ENCODE results near the gene CTRB2.
"Not testable (repeated sequence)": the region's sequence is repeated elsewhere in the genome, so short reads cannot be mapped to it uniquely, and the experiment has no call there.

CTRB2 gene

GRCh38 chr16:75209944-75210343 is 3.0 kb upstream of the CTRB2 start:
- no peak for DNase-seq
- no peak for TF ChIP-seq POLR2A (IDR thresholded peaks at IDR 0.05; ENCODE audit: low read length)
- TF ChIP-seq GATA1 (IDR thresholded peaks at IDR 0.05; ENCODE audit: low read depth, low read length): no peak

GRCh38 chr16:75209514-75209913 is 2.6 kb upstream of the CTRB2 start:
- DNase-seq: not testable (repeated sequence)

DNA sequence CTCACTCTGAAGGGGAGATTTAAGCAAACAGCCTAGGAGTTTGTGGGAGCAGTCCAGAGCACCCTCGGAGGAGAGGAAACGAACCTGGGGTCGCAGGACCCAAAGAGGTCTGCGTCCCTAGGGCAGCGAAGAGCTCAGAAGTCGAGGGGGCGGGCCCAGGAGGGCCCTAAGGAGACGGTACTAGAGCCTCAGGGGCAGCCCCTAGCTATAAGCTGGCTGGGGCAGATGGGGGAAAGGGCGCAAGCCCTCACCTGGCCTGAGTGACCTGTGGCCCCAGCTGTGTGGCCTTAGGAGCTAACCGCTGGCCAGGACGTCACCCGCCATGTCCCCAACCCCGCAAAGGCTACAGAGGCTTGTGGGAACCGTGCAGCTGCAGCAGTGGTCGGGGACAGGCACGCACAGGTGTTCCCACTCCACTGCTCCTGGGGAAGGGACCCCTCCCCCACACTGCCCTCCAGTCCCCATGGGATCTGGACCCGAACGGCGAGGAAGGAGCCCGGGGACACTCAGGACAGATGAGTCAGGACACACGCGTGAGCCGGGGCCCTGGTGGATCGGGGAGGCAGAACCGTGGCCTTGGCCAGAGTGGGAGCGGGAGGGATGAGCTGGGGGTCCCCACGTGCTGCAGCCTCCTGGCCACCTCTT is 2.0 kb upstream of the CTRB2 start:
- no peak for TF ChIP-seq GATA1 (IDR thresholded peaks at IDR 0.05; ENCODE audit: low read depth, low read length)
- no peak for TF ChIP-seq POLR2A (IDR thresholded peaks at IDR 0.05; ENCODE audit: low read length)
- DNase-seq: no peak

DNA sequence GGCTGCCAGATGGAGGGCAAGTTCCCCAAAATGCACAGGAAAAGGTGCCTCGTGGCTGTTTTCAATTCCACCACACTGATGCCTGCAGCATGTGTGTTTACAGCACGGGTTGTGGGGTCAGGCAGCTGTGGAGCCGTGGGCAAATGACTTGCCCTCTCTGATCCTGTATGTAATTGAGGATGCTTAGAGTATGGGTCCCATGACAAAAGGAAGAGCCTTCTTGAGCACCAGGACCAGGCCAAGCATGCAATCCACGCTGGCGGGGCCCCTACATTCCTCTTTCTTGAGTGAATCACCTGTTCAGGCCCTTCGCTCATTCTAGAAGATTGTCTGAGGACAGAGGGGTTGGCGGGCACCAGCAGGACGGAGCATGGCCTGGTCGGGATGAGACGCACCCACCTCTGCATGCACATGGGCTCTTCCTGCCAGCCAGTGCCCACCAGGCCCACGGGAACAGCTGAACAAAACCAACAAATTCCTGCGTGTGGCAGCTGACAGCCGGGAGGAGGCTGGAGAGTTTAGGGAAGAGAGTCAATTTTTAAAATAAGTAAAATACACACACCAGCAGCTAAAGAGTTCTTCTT is 1.4 kb upstream of the CTRB2 start:
- TF ChIP-seq GATA1 (IDR thresholded peaks at IDR 0.05; ENCODE audit: low read depth, low read length): no peak
- TF ChIP-seq POLR2A (IDR thresholded peaks at IDR 0.05; ENCODE audit: low read length): no peak
- DNase-seq: no peak

DNA sequence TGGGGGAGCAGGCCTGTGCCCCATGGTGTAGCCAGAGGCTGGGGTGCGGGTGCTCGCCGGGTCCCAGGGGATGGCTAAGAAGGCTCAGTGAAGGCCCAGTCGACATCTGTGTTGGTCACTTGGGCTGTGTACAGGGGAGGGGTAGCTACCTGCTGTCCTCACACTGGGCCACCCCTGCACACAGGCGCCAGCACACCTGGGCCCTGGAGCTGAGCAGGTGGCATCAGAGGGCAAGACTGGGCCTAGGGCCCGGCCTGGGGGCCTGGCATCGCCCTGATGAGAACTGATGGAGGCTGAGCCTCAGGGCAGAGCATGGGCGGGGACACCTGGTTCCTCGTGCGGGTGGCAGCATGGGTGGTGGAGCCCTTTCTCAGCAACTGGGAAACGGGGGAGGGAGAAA is 870 bp upstream of the CTRB2 start:
- TF ChIP-seq POLR2A (IDR thresholded peaks at IDR 0.05; ENCODE audit: low read length): no peak
- TF ChIP-seq GATA1 (IDR thresholded peaks at IDR 0.05; ENCODE audit: low read depth, low read length): no peak
- no peak for DNase-seq

DNA sequence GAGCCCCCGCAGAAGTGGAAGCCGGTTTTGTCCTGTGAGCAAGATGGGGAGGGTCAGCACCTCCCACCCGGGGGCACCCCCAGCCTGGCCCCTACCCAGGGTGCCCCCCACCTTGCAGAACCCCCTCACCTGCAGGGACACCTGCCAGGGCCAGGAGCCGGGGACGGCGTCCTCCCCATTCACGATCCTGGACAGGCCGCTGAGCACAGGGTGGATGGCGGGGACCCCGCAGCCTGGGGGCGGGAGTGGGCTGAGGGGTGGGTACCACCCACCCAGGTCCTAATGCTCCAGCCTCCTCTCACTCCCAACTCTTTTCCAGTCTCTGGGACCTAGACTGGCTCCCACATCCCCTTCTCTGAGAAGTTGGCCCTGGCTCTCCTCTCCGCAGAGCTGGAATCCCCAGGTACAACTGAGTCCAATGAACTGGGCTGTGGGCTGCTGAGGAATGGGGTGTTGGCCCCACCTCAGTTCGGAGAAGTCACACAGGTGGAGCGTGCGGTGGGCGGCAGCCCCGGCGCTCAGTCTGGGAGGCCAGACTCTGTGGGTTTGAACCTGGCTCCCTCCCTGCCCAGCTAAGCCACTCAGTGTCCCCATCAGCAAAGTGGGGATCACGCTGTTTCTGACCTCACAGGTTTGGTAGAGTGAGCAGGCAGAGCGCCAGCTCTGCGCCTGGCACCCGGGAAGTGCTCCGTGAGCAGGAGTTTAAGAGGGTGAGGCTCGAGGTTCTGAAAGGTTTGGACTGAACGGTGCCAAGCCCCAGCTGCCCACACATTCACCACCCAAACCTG is 806 bp downstream of the CTRB2 start:
- DNase-seq: not testable (repeated sequence)

- DNase-seq: not testable (repeated sequence)
Observed at GRCh38 chr16:75205438-75205837, 1.5 kb downstream of the CTRB2 start.

DNA sequence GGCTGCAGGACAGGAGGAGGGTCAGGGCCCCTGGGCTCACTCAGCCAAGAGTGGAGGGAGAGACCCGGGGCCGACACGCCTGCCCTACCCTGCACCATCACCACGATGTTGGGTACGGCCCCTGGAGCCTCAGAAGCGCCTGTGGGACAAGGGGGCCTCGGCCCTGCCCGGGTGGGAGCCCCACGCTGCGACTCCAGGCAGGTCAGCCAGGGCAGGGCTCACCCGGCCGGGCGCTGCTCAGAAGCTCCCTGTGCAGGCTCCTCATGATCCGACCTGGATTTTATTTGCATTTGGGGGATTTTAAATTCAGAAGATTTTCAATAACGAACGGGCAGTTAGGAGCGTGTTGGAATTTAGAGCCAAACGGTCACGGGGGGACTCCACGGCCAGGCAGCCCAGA is 2.1 kb downstream of the CTRB2 start:
- not testable (repeated sequence) for DNase-seq

GRCh38 chr16:75204410-75204758 is 2.6 kb downstream of the CTRB2 start:
- TF ChIP-seq POLR2A (IDR thresholded peaks at IDR 0.05; ENCODE audit: low read length) (no peak), GATA1 (IDR thresholded peaks at IDR 0.05; ENCODE audit: low read depth, low read length) (no peak)

GRCh38 chr16:75203667-75204409 is 3.1 kb downstream of the CTRB2 start:
- no peak for DNase-seq
- TF ChIP-seq GATA1 (IDR thresholded peaks at IDR 0.05; ENCODE audit: low read depth, low read length) (no peak), POLR2A (IDR thresholded peaks at IDR 0.05; ENCODE audit: low read length) (no peak)

More at GRCh38 chr16:75204410-75204758, 2.6 kb downstream of the CTRB2 start:
- DNase-seq: no peak

DNA sequence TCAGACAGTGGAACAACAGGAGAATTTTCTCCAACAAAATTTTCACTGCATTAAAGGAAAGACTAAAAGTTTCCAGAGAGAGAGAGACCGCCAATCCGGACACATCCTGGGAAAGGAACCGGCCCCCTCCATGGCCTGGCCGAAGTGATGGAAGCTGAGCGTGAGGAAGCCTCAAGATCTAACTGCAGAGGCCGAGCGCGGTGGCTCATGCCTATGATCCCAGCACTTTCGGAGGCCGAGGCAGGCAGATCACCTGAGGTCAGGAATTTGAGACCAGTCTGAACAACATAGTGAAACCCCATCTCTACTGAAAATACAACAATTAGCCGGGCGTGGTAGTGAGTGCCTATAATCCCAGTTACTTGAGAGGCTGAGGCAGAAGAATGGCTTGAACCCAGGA is 3.9 kb downstream of the CTRB2 start:
- TF ChIP-seq POLR2A (IDR thresholded peaks at IDR 0.05; ENCODE audit: low read length) (no peak), GATA1 (IDR thresholded peaks at IDR 0.05; ENCODE audit: low read depth, low read length) (no peak)
- DNase-seq: no peak

- TF ChIP-seq POLR2A (IDR thresholded peaks at IDR 0.05; ENCODE audit: low read length): no peak
- TF ChIP-seq GATA1 (IDR thresholded peaks at IDR 0.05; ENCODE audit: low read depth, low read length): no peak
- DNase-seq: no peak
Observed at GRCh38 chr16:75202069-75202590, 4.8 kb downstream of the CTRB2 start.

- DNase-seq: no peak
- TF ChIP-seq POLR2A (IDR thresholded peaks at IDR 0.05; ENCODE audit: low read length) (no peak), GATA1 (IDR thresholded peaks at IDR 0.05; ENCODE audit: low read depth, low read length) (no peak)
Observed at GRCh38 chr16:75198135-75198600, 8.8 kb downstream of the CTRB2 start.

- DNase-seq: no peak
- TF ChIP-seq GATA1 (IDR thresholded peaks at IDR 0.05; ENCODE audit: low read depth, low read length) (no peak), POLR2A (IDR thresholded peaks at IDR 0.05; ENCODE audit: low read length) (no peak)
Observed at GRCh38 chr16:75197522-75198134, 9.3 kb downstream of the CTRB2 start.

Data from erythroblast (primary cell).